ENCODE data around the gene RAB11A. TPM values are rescaled to one million over a fixed set of nuclear protein-coding genes. Genes with fewer than 3 reads are reported as not detected.

RAB11A gene
- total and polyA plus RNA-seq, 9 of the 15 experiments (the other 6 are each of a cell fraction or from before 2014, with no cell fraction given) = 129 to 369 (median 245) TPM

DNA sequence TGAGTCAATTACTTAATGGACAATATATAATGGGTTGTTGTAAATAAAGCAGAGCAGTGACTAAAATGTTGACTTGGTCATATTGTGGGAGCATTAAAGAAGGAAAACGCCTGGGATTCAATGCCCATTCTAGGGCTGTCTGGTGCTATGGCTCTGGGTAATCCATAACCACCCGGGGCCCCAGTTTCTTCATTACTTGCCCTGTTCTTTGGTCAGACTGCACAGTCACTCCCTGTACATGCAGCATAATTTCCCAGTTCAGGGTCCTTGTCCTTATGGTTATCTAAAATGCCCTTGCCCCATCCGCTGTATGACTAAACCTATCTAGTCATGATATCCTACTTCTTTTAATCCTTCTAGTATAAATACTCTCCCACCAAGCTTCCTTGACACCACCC lies 49.7 kb upstream of the RAB11A start (continued):
- TF ChIP-seq, protein P1, sequence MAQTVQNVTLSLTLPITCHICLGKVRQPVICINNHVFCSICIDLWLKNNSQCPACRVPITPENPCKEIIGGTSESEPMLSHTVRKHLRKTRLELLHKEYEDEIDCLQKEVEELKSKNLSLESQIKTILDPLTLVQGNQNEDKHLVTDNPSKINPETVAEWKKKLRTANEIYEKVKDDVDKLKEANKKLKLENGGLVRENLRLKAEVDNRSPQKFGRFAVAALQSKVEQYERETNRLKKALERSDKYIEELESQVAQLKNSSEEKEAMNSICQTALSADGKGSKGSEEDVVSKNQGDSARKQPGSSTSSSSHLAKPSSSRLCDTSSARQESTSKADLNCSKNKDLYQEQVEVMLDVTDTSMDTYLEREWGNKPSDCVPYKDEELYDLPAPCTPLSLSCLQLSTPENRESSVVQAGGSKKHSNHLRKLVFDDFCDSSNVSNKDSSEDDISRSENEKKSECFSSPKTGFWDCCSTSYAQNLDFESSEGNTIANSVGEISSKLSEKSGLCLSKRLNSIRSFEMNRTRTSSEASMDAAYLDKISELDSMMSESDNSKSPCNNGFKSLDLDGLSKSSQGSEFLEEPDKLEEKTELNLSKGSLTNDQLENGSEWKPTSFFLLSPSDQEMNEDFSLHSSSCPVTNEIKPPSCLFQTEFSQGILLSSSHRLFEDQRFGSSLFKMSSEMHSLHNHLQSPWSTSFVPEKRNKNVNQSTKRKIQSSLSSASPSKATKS (CRISPR knock-in tag; IDR thresholded peaks at IDR 0.05) = no peak
- TF ChIP-seq SMAD4 (CRISPR knock-in tag; conservative IDR thresholded peaks at IDR 0.05) = no peak
- no peak for TF ChIP-seq TARDBP (IDR thresholded peaks at IDR 0.05)
- TF ChIP-seq ZC3H4 (CRISPR knock-in tag; IDR thresholded peaks at IDR 0.05; ENCODE audit: borderline replicate concordance) = no peak
- TF ChIP-seq ARNT (IDR thresholded peaks at IDR 0.05) = peak in 1 of 2 experiments; percentile 65; a peak in 1 of 4 replicates
- no peak for TF ChIP-seq CBFB (CRISPR knock-in tag; IDR thresholded peaks at IDR 0.05)
- TF ChIP-seq, protein P2, sequence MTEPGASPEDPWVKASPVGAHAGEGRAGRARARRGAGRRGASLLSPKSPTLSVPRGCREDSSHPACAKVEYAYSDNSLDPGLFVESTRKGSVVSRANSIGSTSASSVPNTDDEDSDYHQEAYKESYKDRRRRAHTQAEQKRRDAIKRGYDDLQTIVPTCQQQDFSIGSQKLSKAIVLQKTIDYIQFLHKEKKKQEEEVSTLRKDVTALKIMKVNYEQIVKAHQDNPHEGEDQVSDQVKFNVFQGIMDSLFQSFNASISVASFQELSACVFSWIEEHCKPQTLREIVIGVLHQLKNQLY (CRISPR knock-in tag; conservative IDR thresholded peaks at IDR 0.05) = no peak
- TF ChIP-seq RAD21 (CRISPR knock-in tag; conservative IDR thresholded peaks at IDR 0.05 in 1 of 2, IDR thresholded peaks at IDR 0.05 in 1 of 2) = 0 out of 4 replicates have a peak, but pooled peaks of 1 of the 2 experiments have one; percentile 7
- no peak for TF ChIP-seq FOXJ2 (tag; IDR thresholded peaks at IDR 0.05)
- TF ChIP-seq, protein P3, sequence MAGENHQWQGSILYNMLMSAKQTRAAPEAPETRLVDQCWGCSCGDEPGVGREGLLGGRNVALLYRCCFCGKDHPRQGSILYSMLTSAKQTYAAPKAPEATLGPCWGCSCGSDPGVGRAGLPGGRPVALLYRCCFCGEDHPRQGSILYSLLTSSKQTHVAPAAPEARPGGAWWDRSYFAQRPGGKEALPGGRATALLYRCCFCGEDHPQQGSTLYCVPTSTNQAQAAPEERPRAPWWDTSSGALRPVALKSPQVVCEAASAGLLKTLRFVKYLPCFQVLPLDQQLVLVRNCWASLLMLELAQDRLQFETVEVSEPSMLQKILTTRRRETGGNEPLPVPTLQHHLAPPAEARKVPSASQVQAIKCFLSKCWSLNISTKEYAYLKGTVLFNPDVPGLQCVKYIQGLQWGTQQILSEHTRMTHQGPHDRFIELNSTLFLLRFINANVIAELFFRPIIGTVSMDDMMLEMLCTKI (IDR thresholded peaks at IDR 0.05; ENCODE audit: partially characterized antibody) = no peak
- no peak for TF ChIP-seq POLR3G (IDR thresholded peaks at IDR 0.05; ENCODE audit: extremely low read depth, insufficient read length, insufficient replicate concordance)
- no peak for TF ChIP-seq HDAC8 (tag; IDR thresholded peaks at IDR 0.05)
- TF ChIP-seq TRIM28 (IDR thresholded peaks at IDR 0.05) = no peak
- no peak for TF ChIP-seq ZNF384 (IDR thresholded peaks at IDR 0.05; ENCODE audit: low read depth, low read length)
- no peak for TF ChIP-seq ZNF586 (CRISPR knock-in tag; conservative IDR thresholded peaks at IDR 0.05)
- no peak for TF ChIP-seq CCAR2 (IDR thresholded peaks at IDR 0.05; ENCODE audit: low read depth, low read length)
- TF ChIP-seq CEBPB (tag; IDR thresholded peaks at IDR 0.05) = peak; percentile 60
- TF ChIP-seq JUNB (CRISPR knock-in tag; conservative IDR thresholded peaks at IDR 0.05) = no peak

Data from K562 (cell line).